ENCODE measurements around the gene CCDC9B.

CCDC9B gene

GRCh38 chr15:40313531-40314398 lies 27.0 kb downstream of the CCDC9B start:
- FAIRE-seq (no peak), DNase-seq (ENCODE audit: extremely low spot score, insufficient read length, low read depth) (no peak)

- no peak for FAIRE-seq
- DNase-seq (ENCODE audit: extremely low spot score, insufficient read length, low read depth) = no peak
These were observed 28.2 kb downstream of the CCDC9B start for GRCh38 chr15:40312370-40313158.

- no peak for DNase-seq (ENCODE audit: extremely low spot score, insufficient read length, low read depth)
- no peak for FAIRE-seq
These were observed 29.7 kb downstream of the CCDC9B start for GRCh38 chr15:40310993-40311392.

- FAIRE-seq = no peak
- DNase-seq (ENCODE audit: extremely low spot score, insufficient read length, low read depth) = no peak
These were observed 30.5 kb downstream of the CCDC9B start for GRCh38 chr15:40310001-40310959.

GRCh38 chr15:40309344-40309862 lies 31.3 kb downstream of the CCDC9B start:
- no peak for FAIRE-seq
- no peak for DNase-seq (ENCODE audit: extremely low spot score, insufficient read length, low read depth)

- FAIRE-seq = peak; percentile 71
These were observed 33.1 kb downstream of the CCDC9B start, which contains the start of gene PLCB2 for GRCh38 chr15:40307421-40308211. PLCB2 (minus strand) TSS chr15:40307935; CDS start chr15:40307672, 263 bp downstream.

GRCh38 chr15:40306908-40307307 lies 33.8 kb downstream of the CCDC9B start:
- DNase-seq (ENCODE audit: extremely low spot score, insufficient read length, low read depth) (no peak), FAIRE-seq (peak; percentile 15)

More at GRCh38 chr15:40307421-40308211, 33.1 kb downstream of the CCDC9B start, which contains the start of gene PLCB2:
- peak; percentile 55 for DNase-seq (ENCODE audit: extremely low spot score, insufficient read length, low read depth)

GRCh38 chr15:40306371-40306770 lies 34.4 kb downstream of the CCDC9B start:
- no peak for DNase-seq (ENCODE audit: extremely low spot score, insufficient read length, low read depth)
- no peak for FAIRE-seq

- FAIRE-seq (no peak), DNase-seq (ENCODE audit: extremely low spot score, insufficient read length, low read depth) (no peak)
These were observed 35.5 kb downstream of the CCDC9B start for GRCh38 chr15:40305281-40305680.

GRCh38 chr15:40303576-40303975 lies 37.2 kb downstream of the CCDC9B start:
- FAIRE-seq (no peak), DNase-seq (ENCODE audit: extremely low spot score, insufficient read length, low read depth) (no peak)

- DNase-seq (ENCODE audit: extremely low spot score, insufficient read length, low read depth) = no peak
- no peak for FAIRE-seq
These were observed 37.8 kb downstream of the CCDC9B start for GRCh38 chr15:40302981-40303380.

- DNase-seq (ENCODE audit: extremely low spot score, insufficient read length, low read depth) = no peak
- no peak for FAIRE-seq
These were observed 38.4 kb downstream of the CCDC9B start for GRCh38 chr15:40302288-40302886.

- no peak for DNase-seq (ENCODE audit: extremely low spot score, insufficient read length, low read depth)
- no peak for FAIRE-seq
These were observed 39.1 kb downstream of the CCDC9B start for GRCh38 chr15:40301467-40302179.

GRCh38 chr15:40300771-40301170 lies 40.0 kb downstream of the CCDC9B start:
- DNase-seq (ENCODE audit: extremely low spot score, insufficient read length, low read depth) (no peak), FAIRE-seq (no peak)

GRCh38 chr15:40300367-40300766 lies 40.4 kb downstream of the CCDC9B start:
- no peak for FAIRE-seq
- no peak for DNase-seq (ENCODE audit: extremely low spot score, insufficient read length, low read depth)

GRCh38 chr15:40298216-40298935 lies 42.4 kb downstream of the CCDC9B start:
- DNase-seq (ENCODE audit: extremely low spot score, insufficient read length, low read depth) (no peak), FAIRE-seq (no peak)

GRCh38 chr15:40297356-40297755 lies 43.4 kb downstream of the CCDC9B start:
- no peak for FAIRE-seq
- no peak for DNase-seq (ENCODE audit: extremely low spot score, insufficient read length, low read depth)
